Lower lobe of right lung (tissue), 2 donors: ENCODE measurements around the gene LGALS9. TPM values are rescaled to one million over a fixed set of nuclear protein-coding genes. Genes with fewer than 3 reads are reported as not detected.
A peak's percentile ranks its signal among the peaks of the same experiment; 100 is the strongest.

Experiments used
- ATAC-seq, 2 donors: fragments of 200-7000 bp; cut with Tn5 transposase; one replicate each; pipeline ENCODE4 v1.9.1; 2020 to 2022; ENCODE audit warnings: mild to moderate bottlenecking in 2 of 2, moderate library complexity in 2 of 2
- DNase-seq: peaks from one replicate; pipeline ENCODE4 v3.0.0-alpha.2; 2020
- H3K27ac ChIP-seq: fragments of 200-600 bp; one replicate; pipeline ENCODE4 v1.8.0; 2022
- H3K27me3 ChIP-seq: fragments of 200-600 bp; one replicate; pipeline ENCODE4 v1.8.0; 2022; ENCODE audit warnings: low read depth
- H3K36me3 ChIP-seq: fragments of 200-600 bp; one replicate; pipeline ENCODE4 v1.8.0; 2022; ENCODE audit warnings: mild to moderate bottlenecking
- H3K4me1 ChIP-seq: fragments of 200-600 bp; one replicate; pipeline ENCODE4 v1.8.0; 2022
- H3K4me3 ChIP-seq: fragments of 200-600 bp; one replicate; pipeline ENCODE4 v1.8.0; 2022; ENCODE audit warnings: mild to moderate bottlenecking
- H3K9me3 ChIP-seq: fragments of 200-600 bp; one replicate; pipeline ENCODE4 v1.8.0; 2022
- intact Hi-C: fragments of 100-400 bp; cut with DNase I; formaldehyde crosslinking; loops from one replicate; pipeline ENCODE4 v1.11.0; 2022
- long read RNA-seq: library from polyadenylated mRNA; unstranded; transcript quantifications from one replicate; pipeline ENCODE4 v2.0.0, GENCODE V29; 2021
- total RNA-seq: library from RNA; stranded (reverse); fragmentation: NEBNext Ultra II Directional; extraction: Animal tissue kit (Norgen Biotek cat#: 25700); gene quantifications from one replicate; pipeline ENCODE4 v1.2.1, GENCODE V29; 2021
- TF ChIP-seq, protein P1 (sequence below): fragments of 200-600 bp; IDR thresholded peaks from one replicate; pipeline ENCODE4 v1.8.0; 2022; ENCODE audit warnings: antibody characterized with exemption, mild to moderate bottlenecking
- donor health status: DM: no; HTN: yes; CAD: no; lungs with severe emphysema.

Gene LGALS9
- 349 TPM for total RNA-seq
- long read RNA-seq, transcript LGALS9-202 (9 exons, 1,378 nt) = minor isoform, 5 of 132 reads
- long read RNA-seq, transcript LGALS9-206 (6 exons, 2,349 nt) = minor isoform, 9 of 132 reads
- long read RNA-seq, transcript LGALS9-201 (10 exons, 3,018 nt) = major isoform, 28 of 132 reads
- long read RNA-seq, transcript LGALS9-203 (11 exons, 3,114 nt) = minor isoform, 12 of 132 reads
- long read RNA-seq, partial matches to known transcripts = 61 of 132 reads
- long read RNA-seq, other reads (novel, unspliced or antisense) = 16 of 132 reads

DNA sequence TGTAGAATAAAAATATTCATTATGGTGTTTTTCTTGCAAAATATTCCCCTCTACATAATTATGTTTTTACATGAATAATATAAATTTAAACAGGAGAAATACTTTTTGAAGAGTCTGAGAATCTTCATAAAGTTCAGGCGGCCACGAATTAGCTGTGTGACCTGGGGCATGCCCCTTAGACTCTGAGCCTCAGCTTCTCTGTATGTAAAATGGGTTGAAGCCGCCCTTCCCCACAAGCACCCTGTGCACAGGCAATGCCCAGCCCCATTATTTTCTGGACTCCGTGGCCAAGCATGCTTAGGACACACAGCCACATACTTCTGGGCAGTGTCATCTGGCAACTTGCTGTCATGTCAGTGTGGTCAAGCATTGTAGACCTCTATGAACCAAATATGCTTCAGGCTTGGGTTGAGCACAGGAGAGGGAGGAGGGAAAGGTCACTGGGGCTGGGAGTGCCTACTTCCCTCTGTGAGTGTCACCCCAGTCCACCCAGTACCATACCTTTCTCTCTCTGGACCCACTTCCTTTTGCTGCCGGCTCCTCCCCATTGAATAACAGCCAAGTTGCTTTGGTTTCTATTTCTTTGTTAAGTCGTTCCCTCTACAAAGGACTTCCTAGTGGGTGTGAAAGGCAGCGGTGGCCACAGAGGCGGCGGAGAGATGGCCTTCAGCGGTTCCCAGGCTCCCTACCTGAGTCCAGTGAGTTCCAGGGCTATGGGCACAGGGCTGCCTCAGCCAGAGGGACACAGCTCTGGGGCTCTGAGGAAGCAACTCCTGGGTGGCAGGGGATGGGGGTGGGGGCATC is at the start of gene LGALS9:
LGALS9 (plus strand) TSS at position 582 of the 804 bp plus-strand sequence; CDS start at position 660, 78 bp downstream.
- Histone ChIP-seq H3K27me3 (no peaks in the 10 kb centered on the region), H3K4me3 (peak within 1 kb of the TSS; percentile 54), H3K9me3 (no peaks in the 10 kb centered on the region), H3K36me3 (peaks cover 14% of the 10 kb centered on the region), H3K27ac (peak within 1 kb of the TSS; percentile 70), H3K4me1 (peaks cover 49% of the 10 kb centered on the region)
- intact Hi-C loops = no loop called here
- TF ChIP-seq, protein P1, sequence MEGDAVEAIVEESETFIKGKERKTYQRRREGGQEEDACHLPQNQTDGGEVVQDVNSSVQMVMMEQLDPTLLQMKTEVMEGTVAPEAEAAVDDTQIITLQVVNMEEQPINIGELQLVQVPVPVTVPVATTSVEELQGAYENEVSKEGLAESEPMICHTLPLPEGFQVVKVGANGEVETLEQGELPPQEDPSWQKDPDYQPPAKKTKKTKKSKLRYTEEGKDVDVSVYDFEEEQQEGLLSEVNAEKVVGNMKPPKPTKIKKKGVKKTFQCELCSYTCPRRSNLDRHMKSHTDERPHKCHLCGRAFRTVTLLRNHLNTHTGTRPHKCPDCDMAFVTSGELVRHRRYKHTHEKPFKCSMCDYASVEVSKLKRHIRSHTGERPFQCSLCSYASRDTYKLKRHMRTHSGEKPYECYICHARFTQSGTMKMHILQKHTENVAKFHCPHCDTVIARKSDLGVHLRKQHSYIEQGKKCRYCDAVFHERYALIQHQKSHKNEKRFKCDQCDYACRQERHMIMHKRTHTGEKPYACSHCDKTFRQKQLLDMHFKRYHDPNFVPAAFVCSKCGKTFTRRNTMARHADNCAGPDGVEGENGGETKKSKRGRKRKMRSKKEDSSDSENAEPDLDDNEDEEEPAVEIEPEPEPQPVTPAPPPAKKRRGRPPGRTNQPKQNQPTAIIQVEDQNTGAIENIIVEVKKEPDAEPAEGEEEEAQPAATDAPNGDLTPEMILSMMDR = no peak
- peak; percentile 60 to 80 for ATAC-seq
- DNase-seq = no peak

DNA sequence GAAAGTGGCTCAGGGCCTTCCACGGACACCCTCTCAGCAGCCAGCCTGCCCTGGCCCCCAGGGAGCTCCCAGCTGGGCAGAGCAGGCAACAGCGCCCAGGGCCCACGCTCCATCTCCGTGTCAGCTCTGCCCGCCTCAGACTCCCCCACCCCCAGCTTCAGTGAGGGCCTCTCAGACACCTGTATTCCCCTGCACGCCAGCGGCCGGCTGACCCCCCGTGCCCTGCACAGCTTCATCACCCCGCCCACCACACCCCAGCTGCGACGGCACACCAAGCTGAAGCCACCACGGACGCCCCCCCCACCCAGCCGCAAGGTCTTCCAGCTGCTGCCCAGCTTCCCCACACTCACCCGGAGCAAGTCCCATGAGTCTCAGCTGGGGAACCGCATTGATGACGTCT is 48.3 kb upstream of the LGALS9 start:
- no peak for DNase-seq
- ATAC-seq = no peak
- no peaks in the 10 kb centered on the region for H3K27me3 ChIP-seq
- TF ChIP-seq, protein P1 = no peak
- H3K27ac ChIP-seq = no peak overlapping the region
- H3K4me1 ChIP-seq = peaks cover 12% of the 10 kb centered on the region
- intact Hi-C loops = no loop called here
- H3K4me3 ChIP-seq = no peak overlapping the region
- no peaks in the 10 kb centered on the region for H3K9me3 ChIP-seq
- peaks cover 27% of the 10 kb centered on the region for H3K36me3 ChIP-seq

DNA sequence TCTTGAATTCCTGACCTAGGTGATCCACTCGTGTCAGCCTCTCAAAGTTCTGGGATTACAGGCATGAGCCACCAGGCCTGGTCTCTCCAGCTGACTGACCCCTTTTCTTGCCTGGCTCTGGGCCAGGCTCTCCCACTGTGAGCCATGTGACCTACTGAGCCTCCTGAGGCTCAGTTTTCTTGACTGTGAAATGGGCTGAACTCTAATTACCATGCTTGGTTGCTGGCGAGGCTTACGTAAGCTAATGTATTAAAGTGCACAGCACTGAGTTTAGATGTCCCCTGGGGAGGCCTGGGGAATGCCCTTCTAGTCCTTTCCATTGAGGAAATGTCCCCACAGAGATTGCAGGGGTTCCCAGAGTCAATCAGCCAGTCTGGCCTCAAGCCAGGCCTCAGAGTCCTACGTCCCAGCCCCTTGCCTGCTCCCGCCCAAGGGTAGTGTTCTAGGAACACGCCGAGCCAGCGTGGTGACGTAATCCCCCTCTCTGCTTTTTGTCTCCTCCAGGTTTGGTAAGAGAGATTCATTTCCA is 45.8 kb upstream of the LGALS9 start:
- intact Hi-C loops = no loop called here
- H3K36me3 ChIP-seq = peaks cover 51% of the 10 kb centered on the region

DNA sequence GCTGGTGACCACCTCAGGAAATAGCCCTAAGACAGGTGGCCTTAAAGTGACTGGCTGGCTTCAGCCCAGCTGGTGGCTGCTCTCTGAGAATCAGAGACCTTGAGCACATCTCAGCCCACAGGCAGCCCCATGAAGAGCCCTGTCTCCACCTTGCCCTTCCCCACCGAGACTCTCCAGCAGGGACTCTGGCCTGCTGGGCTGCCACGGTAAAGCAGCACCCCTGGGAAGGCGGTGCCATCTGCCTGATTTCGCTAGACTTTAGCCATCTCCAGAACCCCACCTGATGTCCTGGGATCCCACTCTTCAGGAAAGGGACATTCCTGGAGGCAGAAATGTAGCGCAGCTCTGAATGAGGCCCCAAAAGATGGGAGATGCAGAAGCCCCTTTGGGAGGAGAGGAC is 45.2 kb upstream of the LGALS9 start:
- Histone ChIP-seq H3K27ac (no peak overlapping the region), H3K4me1 (no peaks in the 10 kb centered on the region), H3K36me3 (peaks cover 57% of the 10 kb centered on the region), H3K4me3 (no peak overlapping the region), H3K9me3 (no peaks in the 10 kb centered on the region), H3K27me3 (no peaks in the 10 kb centered on the region)
- DNase-seq (no peak), ATAC-seq (no peak)
- TF ChIP-seq, protein P1 = no peak
- intact Hi-C loops = no loop called here

More for the DNA sequence above, 45.8 kb upstream of the LGALS9 start:
- ATAC-seq = peak in 1 of 2 donors; percentile 7
- Histone ChIP-seq H3K4me3 (no peak overlapping the region), H3K27me3 (no peaks in the 10 kb centered on the region), H3K4me1 (no peaks in the 10 kb centered on the region), H3K9me3 (no peaks in the 10 kb centered on the region), H3K27ac (no peak overlapping the region)
- DNase-seq = no peak
- TF ChIP-seq, protein P1 = no peak

DNA sequence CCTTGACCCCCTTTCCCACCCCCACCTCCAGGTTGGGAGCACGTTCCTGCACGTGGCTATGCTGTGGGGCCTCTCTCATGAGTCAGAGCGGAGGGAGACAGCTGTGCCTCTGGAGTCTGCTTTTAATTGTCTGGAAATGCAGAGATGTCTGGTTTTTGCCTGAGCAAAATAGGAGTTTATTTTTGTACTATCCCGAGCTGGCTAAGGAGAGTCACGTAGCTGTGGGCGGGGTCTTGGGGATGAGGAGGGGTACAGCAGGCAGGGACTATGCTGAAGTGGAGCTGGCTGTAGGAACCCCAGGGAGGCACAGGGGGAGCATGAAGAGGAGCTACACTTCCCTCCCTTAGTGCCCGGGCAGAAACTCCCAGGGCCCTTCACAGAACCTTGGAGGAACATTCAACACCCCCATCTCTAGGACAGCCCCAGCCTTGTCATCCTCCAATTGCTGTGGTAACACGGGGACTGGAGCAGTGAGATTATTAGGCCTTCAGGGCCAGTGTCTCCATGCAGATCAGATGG is 44.7 kb upstream of the LGALS9 start:
- Histone ChIP-seq H3K27me3 (no peaks in the 10 kb centered on the region), H3K4me3 (no peak overlapping the region), H3K9me3 (no peaks in the 10 kb centered on the region), H3K27ac (no peak overlapping the region), H3K36me3 (peaks cover 61% of the 10 kb centered on the region), H3K4me1 (no peaks in the 10 kb centered on the region)
- no peak for DNase-seq
- no peak for ATAC-seq
- TF ChIP-seq, protein P1 = no peak
- intact Hi-C loops = no loop called here
